Left ventricle myocardium inferior (tissue), 1 donor: ENCODE measurements around the gene PDCD5. TPM values are rescaled to one million over a fixed set of nuclear protein-coding genes. Genes with fewer than 3 reads are reported as not detected.
A peak's percentile ranks its signal among the peaks of the same experiment; 100 is the strongest.

Source experiments
- DNase-seq: peaks from one replicate; pipeline ENCODE4 v3.0.0-alpha.2; 2020
- H3K27ac ChIP-seq: fragments of 200-600 bp; replicated peaks from 2 replicates; pipeline ENCODE4 v1.8.0; 2021
- H3K27me3 ChIP-seq: fragments of 200-600 bp; 2 replicates; pipeline ENCODE4 v1.8.0; 2021; ENCODE audit warnings: low read depth
- H3K36me3 ChIP-seq: fragments of 200-600 bp; 2 replicates; pipeline ENCODE4 v1.8.0; 2021
- H3K4me1 ChIP-seq: fragments of 200-600 bp; 2 replicates; pipeline ENCODE4 v1.8.0; 2021
- H3K4me3 ChIP-seq: fragments of 200-600 bp; 2 replicates; pipeline ENCODE4 v1.8.0; 2021; ENCODE audit warnings: mild to moderate bottlenecking, moderate library complexity
- H3K9me3 ChIP-seq: fragments of 200-600 bp; replicated peaks from 2 replicates; pipeline ENCODE4 v1.8.0; 2021
- CTCF ChIP-seq: fragments of 200-600 bp; IDR thresholded peaks from 2 replicates; pipeline ENCODE4 v1.8.0; 2021; ENCODE audit warnings: antibody characterized with exemption, mild to moderate bottlenecking, borderline replicate concordance
- intact Hi-C: fragments of 100-400 bp; cut with micrococcal nuclease; formaldehyde crosslinking; loops from one replicate; pipeline ENCODE4 v1.11.0; 2022
- total RNA-seq: library from RNA; stranded (reverse); fragmentation: NEBNext Ultra II Directional; extraction: Animal tissue kit (Norgen Biotek cat#: 25700); gene quantifications from one replicate; pipeline ENCODE4 v1.2.1, GENCODE V29; 2021
- donor health status: DM: no; HTN: yes; CAD: no; lungs with severe emphysema.

PDCD5 gene
- total RNA-seq, 1 donor from 2014 or later, result 110 TPM

- TF ChIP-seq CTCF, result no peak
- peaks cover 19% of the 10 kb centered on the region for H3K4me1 ChIP-seq
- no peak for DNase-seq
- H3K4me3 ChIP-seq, result no peak overlapping the region
- peak overlapping the region; percentile 71 for H3K27ac ChIP-seq
- no peaks in the 10 kb centered on the region for H3K9me3 ChIP-seq
- H3K27me3 ChIP-seq, result no peaks in the 10 kb centered on the region
- H3K36me3 ChIP-seq, result peaks cover 85% of the 10 kb centered on the region
- intact Hi-C loops, result no loop called here
These were observed 46.8 kb downstream of the PDCD5 start for GRCh38 chr19:32627714-32628270.

- H3K9me3 ChIP-seq, result no peaks in the 10 kb centered on the region
- H3K27me3 ChIP-seq, result no peaks in the 10 kb centered on the region
- H3K36me3 ChIP-seq, result peaks cover 65% of the 10 kb centered on the region
- H3K4me3 ChIP-seq, result no peak overlapping the region
- peaks cover 19% of the 10 kb centered on the region for H3K4me1 ChIP-seq
- DNase-seq, result no peak
- H3K27ac ChIP-seq, result no peak overlapping the region
- TF ChIP-seq CTCF, result no peak
- intact Hi-C loops, result no loop called here
These were observed 49.3 kb downstream of the PDCD5 start for GRCh38 chr19:32630338-32630737.

- Histone ChIP-seq H3K27me3 (no peaks in the 10 kb centered on the region), H3K27ac (no peak overlapping the region), H3K4me1 (peaks cover 19% of the 10 kb centered on the region), H3K36me3 (peaks cover 62% of the 10 kb centered on the region), H3K4me3 (no peak overlapping the region), H3K9me3 (no peaks in the 10 kb centered on the region)
- no peak for DNase-seq
- peak; percentile 21 for TF ChIP-seq CTCF
- intact Hi-C loops, result no loop called here
These were observed 50.4 kb downstream of the PDCD5 start for GRCh38 chr19:32631381-32631780.

Other genes with a start within 250 kb of the PDCD5 start
- gene ZNF507, start 235.6 kb upstream of the PDCD5 start, total RNA-seq, result 17.7 TPM
- gene DPY19L3, start 175.4 kb upstream of the PDCD5 start, total RNA-seq, result 5.2 TPM
- gene ANKRD27, start 94.0 kb downstream of the PDCD5 start, total RNA-seq, result 18.0 TPM
- 8.6 TPM for gene RGS9BP, start 94.7 kb downstream of the PDCD5 start, total RNA-seq
- gene NUDT19, start 110.6 kb downstream of the PDCD5 start, total RNA-seq, result 22.7 TPM
- gene TDRD12, start 138.6 kb downstream of the PDCD5 start, total RNA-seq, result not detected